ENCODE data around the gene ADK.
"Not testable (repeated sequence)": the region's sequence is repeated elsewhere in the genome, so short reads cannot be mapped to it uniquely, and the experiment has no call there.

The ADK gene

GRCh38 chr10:74575912-74576311, 424.9 kb downstream of the ADK start:
- no peaks in the 10 kb centered on the region for H3K27me3 ChIP-seq (ENCODE audit: low read depth, low read length)
- no peaks in the 10 kb centered on the region for H4K20me1 ChIP-seq (ENCODE audit: insufficient read depth, low read length)
- H3K9ac ChIP-seq (ENCODE audit: low read length), result no peak overlapping the region
- H3K36me3 ChIP-seq (replicated peaks; ENCODE audit: low read depth, low read length), result no peaks in the 10 kb centered on the region
- no peak overlapping the region for H3K4me2 ChIP-seq (ENCODE audit: low read length)
- no peaks in the 10 kb centered on the region for H3K4me1 ChIP-seq (ENCODE audit: low read length)
- TF ChIP-seq EZH2phosphoT487 (IDR thresholded peaks at IDR 0.05; ENCODE audit: low read depth), result no peak
- no peak for TF ChIP-seq CTCF (IDR thresholded peaks at IDR 0.05; ENCODE audit: low read depth, low read length)
- H3K9me3 ChIP-seq (ENCODE audit: insufficient read depth, low read length), result no peaks in the 10 kb centered on the region
- no peak overlapping the region for H3K27ac ChIP-seq (ENCODE audit: low read length)
- H3K4me3 ChIP-seq (ENCODE audit: low read length), result no peak overlapping the region
- no peak overlapping the region for H2AFZ ChIP-seq (ENCODE audit: low read depth, low read length)
- H3K79me2 ChIP-seq (ENCODE audit: low read length), result no peaks in the 10 kb centered on the region

GRCh38 chr10:74576586-74576985, 425.6 kb downstream of the ADK start:
- Histone ChIP-seq H4K20me1 (ENCODE audit: insufficient read depth, low read length) (no peaks in the 10 kb centered on the region), H3K4me3 (ENCODE audit: low read length) (no peak overlapping the region), H3K79me2 (ENCODE audit: low read length) (no peaks in the 10 kb centered on the region), H3K9me3 (ENCODE audit: insufficient read depth, low read length) (no peaks in the 10 kb centered on the region), H3K27ac (ENCODE audit: low read length) (no peak overlapping the region), H3K4me2 (ENCODE audit: low read length) (no peak overlapping the region), H3K36me3 (replicated peaks; ENCODE audit: low read depth, low read length) (no peaks in the 10 kb centered on the region), H2AFZ (ENCODE audit: low read depth, low read length) (no peak overlapping the region), H3K9ac (ENCODE audit: low read length) (no peak overlapping the region), H3K4me1 (ENCODE audit: low read length) (no peaks in the 10 kb centered on the region), H3K27me3 (ENCODE audit: low read depth, low read length) (no peaks in the 10 kb centered on the region)
- TF ChIP-seq EZH2phosphoT487 (IDR thresholded peaks at IDR 0.05; ENCODE audit: low read depth) (no peak), CTCF (IDR thresholded peaks at IDR 0.05; ENCODE audit: low read depth, low read length) (no peak)

GRCh38 chr10:74580438-74580837, 429.4 kb downstream of the ADK start:
- H2AFZ ChIP-seq (ENCODE audit: low read depth, low read length); H3K79me2 ChIP-seq (ENCODE audit: low read length); H3K4me3 ChIP-seq (ENCODE audit: low read length); H3K27me3 ChIP-seq (ENCODE audit: low read depth, low read length); H3K9ac ChIP-seq (ENCODE audit: low read length); H3K36me3 ChIP-seq (replicated peaks; ENCODE audit: low read depth, low read length); H3K27ac ChIP-seq (ENCODE audit: low read length); H4K20me1 ChIP-seq (ENCODE audit: insufficient read depth, low read length); H3K4me2 ChIP-seq (ENCODE audit: low read length); H3K9me3 ChIP-seq (ENCODE audit: insufficient read depth, low read length): not testable (repeated sequence)
- peaks cover 13% of the 10 kb centered on the region for H3K4me1 ChIP-seq (ENCODE audit: low read length)

GRCh38 chr10:74582566-74582965, 431.5 kb downstream of the ADK start:
- Histone ChIP-seq H3K4me1 (ENCODE audit: low read length) (peaks cover 27% of the 10 kb centered on the region), H3K27me3 (ENCODE audit: low read depth, low read length) (no peaks in the 10 kb centered on the region), H2AFZ (ENCODE audit: low read depth, low read length) (no peak overlapping the region), H3K9ac (ENCODE audit: low read length) (no peak overlapping the region), H3K36me3 (replicated peaks; ENCODE audit: low read depth, low read length) (peaks cover 5% of the 10 kb centered on the region), H3K4me3 (ENCODE audit: low read length) (no peak overlapping the region), H4K20me1 (ENCODE audit: insufficient read depth, low read length) (no peaks in the 10 kb centered on the region), H3K27ac (ENCODE audit: low read length) (no peak overlapping the region), H3K9me3 (ENCODE audit: insufficient read depth, low read length) (no peaks in the 10 kb centered on the region), H3K4me2 (ENCODE audit: low read length) (no peak overlapping the region), H3K79me2 (ENCODE audit: low read length) (no peaks in the 10 kb centered on the region)
- TF ChIP-seq CTCF (IDR thresholded peaks at IDR 0.05; ENCODE audit: low read depth, low read length), result no peak
- TF ChIP-seq EZH2phosphoT487 (IDR thresholded peaks at IDR 0.05; ENCODE audit: low read depth), result no peak

Data from OCI-LY3 (cell line).